Hepatocyte (in vitro differentiated cells): ENCODE data around the gene DYNC2LI1. TPM values are rescaled to one million over a fixed set of nuclear protein-coding genes. Genes with fewer than 3 reads are reported as not detected.

Experiments used
- DNase-seq: peaks from one replicate; pipeline ENCODE4 v3.0.0-alpha.2; 2016; ENCODE audit warnings: low spot score
- H2AFZ ChIP-seq: fragments of 200-600 bp; sonication (generic); 2 replicates; pipeline ENCODE4 v1.6.0; 2016; ENCODE audit warnings: antibody characterized with exemption, mild to moderate bottlenecking
- H3K27ac ChIP-seq: fragments of 200-600 bp; sonication (generic); 2 replicates; pipeline ENCODE4 v1.5.1; 2016; ENCODE audit warnings: mild to moderate bottlenecking
- H3K27me3 ChIP-seq: fragments of 200-600 bp; sonication (generic); 2 replicates; pipeline ENCODE4 v1.6.1; 2016
- H3K36me3 ChIP-seq: fragments of 200-600 bp; sonication (generic); replicated peaks from 2 replicates; pipeline ENCODE4 v1.5.1; 2016; ENCODE audit warnings: low read depth; ENCODE audit not compliant: insufficient read depth
- H3K4me1 ChIP-seq: fragments of 200-600 bp; sonication (generic); 2 replicates; pipeline ENCODE4 v1.5.1; 2016; ENCODE audit warnings: mild to moderate bottlenecking, moderate library complexity; ENCODE audit not compliant: insufficient read depth
- H3K4me2 ChIP-seq: fragments of 200-600 bp; sonication (generic); 2 replicates; pipeline ENCODE4 v1.6.0; 2016
- H3K4me3 ChIP-seq: fragments of 200-600 bp; sonication (generic); 2 replicates; pipeline ENCODE4 v1.5.1; 2016; ENCODE audit warnings: mild to moderate bottlenecking
- H3K79me2 ChIP-seq: fragments of 200-600 bp; sonication (generic); 2 replicates; pipeline ENCODE4 v1.6.0; 2017; ENCODE audit warnings: mild to moderate bottlenecking
- H3K9me2 ChIP-seq: fragments of 200-600 bp; sonication (generic); replicated peaks from 2 replicates; pipeline ENCODE4 v1.6.0; 2017; ENCODE audit warnings: mild to moderate bottlenecking; ENCODE audit not compliant: insufficient read depth
- H3K9me3 ChIP-seq: fragments of 200-600 bp; sonication (generic); 2 replicates; pipeline ENCODE4 v1.5.1; 2016; ENCODE audit warnings: low read depth, mild to moderate bottlenecking
- H4K20me1 ChIP-seq: fragments of 200-600 bp; sonication (generic); 2 replicates; pipeline ENCODE4 v1.6.0; 2016; ENCODE audit warnings: mild to moderate bottlenecking; ENCODE audit not compliant: insufficient read depth, poor library complexity, severe bottlenecking
- EZH2 ChIP-seq: fragments of 200-600 bp; sonication (generic); IDR thresholded peaks from 2 replicates; pipeline ENCODE4 v1.6.1; 2016; ENCODE audit warnings: antibody characterized with exemption, mild to moderate bottlenecking, borderline replicate concordance
- EZH2phosphoT487 ChIP-seq: fragments of 200-600 bp; sonication (generic); IDR thresholded peaks from one replicate; pipeline ENCODE4 v1.6.1; 2018; ENCODE audit warnings: antibody characterized with exemption, mild to moderate bottlenecking, low read depth, moderate library complexity; ENCODE audit not compliant: unreplicated experiment, severe bottlenecking
- WGBS: methylation state at CpG from one replicate; pipeline ENCODE4 v1.1.6; 2016; ENCODE audit warnings: low lambda C conversion rate; ENCODE audit errors: missing lambda C conversion rate; 5-methylcytosine and 5-hydroxymethylcytosine counted together
- polyA plus RNA-seq: library from polyadenylated mRNA; unstranded; fragments of >200 nt; fragmentation: Nextera tagmentation; extraction: Ambion mirVana; gene quantifications from 2 replicates; pipeline ENCODE4 v1.2.1, GENCODE V29; 2016
- total RNA-seq: library from RNA; depleted of rRNA; stranded (reverse); fragments of >200 nt; gene quantifications from 2 replicates; pipeline ENCODE4 v1.2.3, GENCODE V29; 2014
- TF ChIP-seq, protein P1 (sequence below): fragments of 200-600 bp; sonication (generic); IDR thresholded peaks from 2 replicates; pipeline ENCODE4 v1.5.1; 2016; ENCODE audit warnings: antibody characterized with exemption, mild to moderate bottlenecking; ENCODE audit not compliant: poor library complexity

Gene DYNC2LI1
- total and polyA plus RNA-seq, 2 experiments from 2014 or later, result 22.7 to 40.4 TPM

- Histone ChIP-seq H3K4me1 (no peaks in the 10 kb centered on the region), H3K9me2 (no peaks in the 10 kb centered on the region), H2AFZ (no peak overlapping the region), H3K27me3 (no peaks in the 10 kb centered on the region), H3K79me2 (no peaks in the 10 kb centered on the region), H3K4me3 (no peak overlapping the region), H3K36me3 (no peaks in the 10 kb centered on the region), H3K27ac (no peak overlapping the region), H3K4me2 (no peak overlapping the region), H3K9me3 (no peaks in the 10 kb centered on the region), H4K20me1 (no peaks in the 10 kb centered on the region)
- WGBS, result 85% methylated on average over 4 of the region's 4 CpGs
- no peak for DNase-seq
- TF ChIP-seq EZH2, result no peak
- no peak for TF ChIP-seq EZH2phosphoT487
- TF ChIP-seq, protein P1, sequence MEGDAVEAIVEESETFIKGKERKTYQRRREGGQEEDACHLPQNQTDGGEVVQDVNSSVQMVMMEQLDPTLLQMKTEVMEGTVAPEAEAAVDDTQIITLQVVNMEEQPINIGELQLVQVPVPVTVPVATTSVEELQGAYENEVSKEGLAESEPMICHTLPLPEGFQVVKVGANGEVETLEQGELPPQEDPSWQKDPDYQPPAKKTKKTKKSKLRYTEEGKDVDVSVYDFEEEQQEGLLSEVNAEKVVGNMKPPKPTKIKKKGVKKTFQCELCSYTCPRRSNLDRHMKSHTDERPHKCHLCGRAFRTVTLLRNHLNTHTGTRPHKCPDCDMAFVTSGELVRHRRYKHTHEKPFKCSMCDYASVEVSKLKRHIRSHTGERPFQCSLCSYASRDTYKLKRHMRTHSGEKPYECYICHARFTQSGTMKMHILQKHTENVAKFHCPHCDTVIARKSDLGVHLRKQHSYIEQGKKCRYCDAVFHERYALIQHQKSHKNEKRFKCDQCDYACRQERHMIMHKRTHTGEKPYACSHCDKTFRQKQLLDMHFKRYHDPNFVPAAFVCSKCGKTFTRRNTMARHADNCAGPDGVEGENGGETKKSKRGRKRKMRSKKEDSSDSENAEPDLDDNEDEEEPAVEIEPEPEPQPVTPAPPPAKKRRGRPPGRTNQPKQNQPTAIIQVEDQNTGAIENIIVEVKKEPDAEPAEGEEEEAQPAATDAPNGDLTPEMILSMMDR, result no peak
These were observed 63.2 kb downstream of the DYNC2LI1 start for GRCh38 chr2:43837033-43837432.

DNA sequence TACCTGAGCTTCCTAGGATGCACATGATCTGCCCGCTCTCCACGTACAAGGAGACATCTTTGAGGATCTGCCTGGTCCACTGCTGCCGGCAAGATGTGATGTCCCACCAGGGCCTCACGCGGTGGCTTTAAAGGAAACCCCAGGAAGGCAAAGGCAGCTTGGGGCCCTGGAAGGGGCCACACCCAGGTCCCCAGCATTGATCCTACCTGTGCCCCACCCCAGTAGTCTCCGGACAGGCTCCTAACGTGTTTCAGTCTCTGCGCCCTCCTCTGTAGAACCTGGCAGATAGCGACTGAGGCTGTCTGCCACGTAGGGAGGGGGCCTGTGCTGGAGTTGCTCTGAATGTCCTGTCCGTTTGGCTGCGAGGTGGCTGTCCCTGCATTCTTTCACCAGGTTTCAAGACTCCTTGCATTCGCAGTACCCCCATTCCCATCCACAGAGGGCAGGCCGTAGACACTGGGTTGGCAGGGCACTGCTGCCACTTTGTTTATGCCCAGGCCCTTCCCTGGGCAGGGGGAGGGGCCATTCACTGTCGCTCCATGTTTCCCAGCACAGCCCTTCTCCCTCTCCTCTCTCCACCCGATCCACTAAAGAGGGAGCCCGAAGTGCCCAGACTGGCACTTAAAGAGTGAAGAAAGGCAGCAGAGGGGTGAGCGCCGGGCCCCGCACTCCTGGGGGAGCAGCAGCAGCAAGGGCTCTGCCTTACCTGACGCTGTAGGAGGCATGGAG lies 64.2 kb downstream of the DYNC2LI1 start:
- 90% methylated on average over 21 of the region's 21 CpGs for WGBS
- Histone ChIP-seq H3K9me3 (no peaks in the 10 kb centered on the region), H2AFZ (no peak overlapping the region), H3K9me2 (no peaks in the 10 kb centered on the region), H3K36me3 (no peaks in the 10 kb centered on the region), H3K79me2 (no peaks in the 10 kb centered on the region), H3K27me3 (no peaks in the 10 kb centered on the region), H3K4me2 (no peak overlapping the region), H4K20me1 (no peaks in the 10 kb centered on the region), H3K4me3 (no peak overlapping the region), H3K27ac (no peak overlapping the region), H3K4me1 (no peaks in the 10 kb centered on the region)
- TF ChIP-seq EZH2, result no peak
- TF ChIP-seq, protein P1, result no peak
- no peak for TF ChIP-seq EZH2phosphoT487
- DNase-seq, result no peak

- 78% methylated on average over 20 of the region's 20 CpGs for WGBS
- H3K4me3 ChIP-seq, result no peak within 1 kb of the TSS
- no peak within 1 kb of the TSS for H3K4me2 ChIP-seq
- H3K9me3 ChIP-seq, result no peaks in the 10 kb centered on the region
- H4K20me1 ChIP-seq, result no peaks in the 10 kb centered on the region
- H3K9me2 ChIP-seq, result no peaks in the 10 kb centered on the region
- H3K36me3 ChIP-seq, result no peaks in the 10 kb centered on the region
- no peak within 1 kb of the TSS for H2AFZ ChIP-seq
- H3K27me3 ChIP-seq, result no peaks in the 10 kb centered on the region
- H3K27ac ChIP-seq, result no peak within 1 kb of the TSS
- no peak for DNase-seq
- TF ChIP-seq, protein P1, result no peak
- TF ChIP-seq EZH2 (no peak), EZH2phosphoT487 (no peak)
- H3K79me2 ChIP-seq, result no peaks in the 10 kb centered on the region
- H3K4me1 ChIP-seq, result no peaks in the 10 kb centered on the region
These were observed 64.9 kb downstream of the DYNC2LI1 start, which contains the start of the genes ABCG5 and ABCG8 for GRCh38 chr2:43838560-43839267. Gene ABCG5, minus strand, starts transcription at chr2:43838839. Its CDS starts 160 bp downstream, at chr2:43838679. Gene ABCG8, plus strand, starts transcription at chr2:43838971. Its CDS starts 83 bp downstream, at chr2:43839054.
